GM21717 (cell line): ENCODE data around the gene OXA1L.
"Not testable (repeated sequence)": the region's sequence is repeated elsewhere in the genome, so short reads cannot be mapped to it uniquely, and the experiment has no call there.

Experiments used
- ATAC-seq: cut with Tn5 transposase; IDR thresholded peaks from one replicate; pipeline ENCODE4 v1.9.1; 2021; ENCODE audit warnings: mild to moderate bottlenecking, moderate library complexity; ENCODE audit not compliant: unreplicated experiment

The OXA1L gene

GRCh38 chr14:22767323-22767589 lies 768 bp downstream of the OXA1L start:
- peak; percentile 25 for ATAC-seq

- no peak for ATAC-seq
These were observed 2.5 kb downstream of the OXA1L start for GRCh38 chr14:22768947-22769346.

DNA sequence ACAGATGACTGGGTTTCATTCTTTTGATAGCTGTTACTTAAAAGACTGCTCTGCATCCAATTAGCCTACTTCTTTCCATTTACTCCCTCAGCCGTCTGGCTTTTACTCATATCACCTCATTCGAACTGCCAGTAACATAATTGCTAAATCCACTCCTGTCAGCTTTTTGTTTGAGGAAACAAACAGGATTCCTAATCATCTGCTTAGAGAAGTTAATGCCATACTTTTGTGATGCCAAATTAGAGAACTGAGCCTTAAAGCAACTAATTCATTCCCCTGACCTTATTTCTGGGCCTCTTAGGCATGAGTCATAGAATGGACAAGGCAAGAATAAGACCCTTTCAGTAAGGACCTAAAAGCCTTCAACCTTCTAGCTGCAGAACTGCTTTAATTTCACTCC lies 2.9 kb downstream of the OXA1L start:
- ATAC-seq = no peak

- no peak for ATAC-seq
These were observed 4.1 kb downstream of the OXA1L start for GRCh38 chr14:22770481-22771187.

GRCh38 chr14:22772725-22773124 lies 6.2 kb downstream of the OXA1L start:
- no peak for ATAC-seq

DNA sequence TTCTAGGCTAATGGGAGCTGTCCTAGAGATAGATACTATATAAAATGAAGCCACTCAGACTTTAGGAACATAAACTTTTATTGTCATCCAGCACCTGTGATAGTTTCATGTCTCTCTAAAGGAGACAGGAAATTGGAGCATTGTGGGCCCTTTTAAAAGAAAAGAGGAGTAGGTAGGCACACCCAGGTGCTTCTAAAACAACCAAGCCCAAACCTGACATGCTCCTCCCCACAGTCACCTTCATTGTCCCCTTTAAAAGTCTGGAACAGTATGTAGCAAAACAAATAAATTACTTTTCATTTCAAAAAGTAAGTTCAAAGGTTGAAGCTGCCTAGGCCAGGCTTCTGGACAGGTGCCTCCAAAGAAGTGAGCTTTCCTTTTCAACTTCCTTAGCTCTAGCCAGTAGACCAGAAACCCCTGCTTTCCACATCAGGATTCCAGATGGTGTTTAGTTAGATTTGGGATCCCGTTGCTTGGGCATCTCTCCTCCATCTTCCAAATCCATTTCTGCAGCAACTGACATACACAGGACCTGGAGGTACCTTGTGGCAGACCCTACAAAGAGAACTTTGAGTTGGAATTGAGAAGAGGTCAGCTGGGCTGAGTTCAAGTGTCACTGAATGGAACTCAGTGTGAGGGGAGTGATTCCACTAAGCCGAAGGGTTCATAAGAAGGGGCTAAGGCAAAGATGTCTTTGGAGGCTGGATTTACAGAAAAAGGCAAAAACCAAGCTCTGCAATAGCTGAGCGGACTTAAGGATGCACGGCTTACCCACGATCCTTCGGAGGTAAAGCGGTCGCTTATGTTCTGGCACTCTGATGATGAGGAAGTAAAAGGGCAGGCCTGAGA lies 6.9 kb downstream of the OXA1L start:
- no peak for ATAC-seq

DNA sequence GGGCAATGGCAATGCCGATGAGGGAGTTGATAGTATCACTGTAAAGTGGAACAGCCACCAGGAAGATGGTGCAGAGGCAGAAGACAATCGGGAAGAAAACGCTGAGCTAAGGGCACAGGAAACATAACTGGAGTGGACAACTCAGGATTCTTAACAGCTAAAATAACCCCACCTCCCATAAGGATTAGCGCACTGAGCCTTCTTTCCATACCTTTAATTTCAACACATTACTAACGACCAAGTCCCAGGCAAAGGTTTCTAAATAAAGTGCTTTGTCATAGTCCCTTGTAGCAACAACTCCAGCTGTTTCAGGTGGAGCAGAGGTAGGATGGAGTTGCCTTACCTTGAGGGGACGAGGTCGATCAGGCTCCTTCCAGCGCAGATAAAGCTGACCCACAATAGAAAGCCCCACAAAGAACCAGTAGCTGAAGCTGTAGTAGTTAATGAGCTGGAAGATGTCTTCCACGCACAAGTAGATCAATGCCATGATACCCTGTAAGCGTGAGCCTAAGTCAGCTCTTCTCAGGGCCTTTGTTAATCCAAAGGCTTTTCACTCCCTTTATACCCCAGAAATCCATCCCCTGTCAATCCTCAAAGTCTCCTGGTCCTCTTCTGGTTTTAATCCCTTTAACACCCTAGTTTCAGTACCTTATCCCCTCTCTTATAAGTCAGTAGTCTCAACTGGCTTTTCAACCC lies 7.7 kb downstream of the OXA1L start:
- no peak for ATAC-seq

DNA sequence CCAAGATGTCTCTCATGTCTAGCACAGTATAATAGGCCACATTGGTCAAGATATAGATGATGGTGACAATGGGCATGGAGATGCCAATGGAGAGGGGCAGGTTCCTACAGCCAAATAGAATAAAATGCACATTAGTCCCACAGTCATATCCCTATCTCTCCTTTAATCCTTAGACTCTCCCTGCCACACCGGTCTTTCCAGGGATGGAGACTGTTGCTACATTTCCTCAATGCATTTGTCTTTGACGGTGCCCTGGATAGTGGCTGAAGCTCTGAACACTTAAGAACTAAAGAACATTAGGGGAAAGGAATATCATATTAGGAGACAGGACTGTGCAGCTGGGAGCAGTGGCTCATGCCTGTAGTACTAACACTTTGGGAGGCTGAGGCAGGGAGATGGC lies 9.7 kb downstream of the OXA1L start:
- no peak for ATAC-seq

GRCh38 chr14:22776849-22777248 lies 10.4 kb downstream of the OXA1L start:
- ATAC-seq = not testable (repeated sequence)

DNA sequence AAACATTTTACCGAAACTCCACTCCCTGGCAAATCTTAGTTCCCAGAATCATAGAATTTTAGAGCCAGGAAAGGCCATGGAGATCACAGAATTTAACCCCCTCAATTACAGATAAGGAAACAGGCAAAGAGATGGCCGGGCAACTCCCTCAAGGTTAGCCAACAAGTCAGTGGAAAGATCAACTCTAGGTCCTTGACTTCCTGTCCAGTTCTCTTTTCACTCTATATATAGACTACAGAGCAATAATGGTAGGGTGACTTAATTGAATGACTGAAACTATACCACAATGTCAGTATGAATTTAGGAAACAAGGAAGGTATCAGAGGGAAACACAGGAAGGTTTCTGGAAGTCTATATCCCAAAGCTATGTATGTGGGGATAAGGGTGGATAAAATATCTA lies 11.6 kb downstream of the OXA1L start:
- no peak for ATAC-seq

DNA sequence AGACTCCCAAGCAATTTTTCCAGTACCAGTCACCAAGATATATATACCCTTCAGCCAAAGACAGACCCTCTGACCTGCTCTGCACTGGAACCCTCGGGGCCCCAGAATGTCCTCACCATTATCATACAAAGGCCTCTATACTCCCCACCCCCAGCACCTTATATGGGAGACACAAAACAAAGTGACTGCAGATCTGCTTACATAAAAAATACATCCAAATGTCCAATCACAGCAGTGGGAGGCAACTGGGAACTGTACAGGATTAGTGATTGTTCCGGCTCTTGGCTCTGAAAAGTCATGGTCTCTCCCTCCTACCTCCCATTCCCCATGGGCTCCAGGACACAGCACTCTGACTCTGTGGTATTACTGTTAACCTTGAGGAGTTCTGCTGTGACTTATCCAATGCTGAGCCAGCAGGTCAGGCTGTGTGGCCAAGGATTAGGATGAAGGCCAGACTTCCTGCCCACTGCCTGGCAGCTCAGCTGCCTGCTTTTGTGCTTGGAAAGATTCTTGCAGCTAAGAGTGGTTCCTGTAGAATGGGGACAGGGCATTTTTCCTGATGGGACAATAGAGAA lies 13.7 kb downstream of the OXA1L start:
- ATAC-seq = no peak

DNA sequence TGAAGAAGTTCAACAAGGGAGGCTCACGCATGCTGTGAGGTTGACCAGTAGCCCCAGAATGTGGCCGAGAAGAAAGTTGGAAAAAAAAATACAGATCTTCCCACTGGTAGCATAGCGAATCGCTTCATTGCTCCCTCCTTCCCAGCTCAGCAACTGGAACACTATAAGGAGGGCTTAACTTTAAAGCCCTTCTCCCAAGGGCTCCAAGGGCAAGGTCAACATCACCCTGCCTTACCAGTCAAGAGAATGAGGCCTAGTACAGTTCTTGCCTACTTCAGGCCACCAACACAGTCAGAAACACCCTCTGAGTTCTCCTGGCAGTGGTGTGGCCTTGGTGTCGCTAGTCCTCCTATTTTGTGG lies 14.4 kb downstream of the OXA1L start:
- no peak for ATAC-seq

GRCh38 chr14:22781301-22781991 lies 15.0 kb downstream of the OXA1L start:
- ATAC-seq = no peak

DNA sequence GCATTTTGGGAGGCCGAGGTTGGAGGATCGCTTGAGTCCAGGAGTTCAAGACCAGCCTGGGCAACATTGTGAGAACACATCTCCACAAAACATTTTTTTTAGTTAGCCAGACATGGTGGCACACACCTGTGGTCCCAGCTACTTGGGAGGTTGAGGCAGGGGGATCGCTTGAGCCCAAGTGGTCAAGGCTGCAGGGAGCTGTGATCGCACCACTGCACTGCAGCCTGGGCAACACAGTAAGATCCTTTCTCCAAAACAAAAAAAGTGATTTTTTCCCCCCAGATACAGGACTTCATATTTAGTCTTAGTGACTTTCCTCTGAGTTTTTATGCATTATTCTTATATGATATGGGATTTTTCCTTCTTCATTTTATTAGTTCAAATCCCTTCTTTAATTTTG lies 20.2 kb downstream of the OXA1L start:
- ATAC-seq = no peak

- no peak for ATAC-seq
These were observed 24.8 kb downstream of the OXA1L start for GRCh38 chr14:22791301-22791700.

DNA sequence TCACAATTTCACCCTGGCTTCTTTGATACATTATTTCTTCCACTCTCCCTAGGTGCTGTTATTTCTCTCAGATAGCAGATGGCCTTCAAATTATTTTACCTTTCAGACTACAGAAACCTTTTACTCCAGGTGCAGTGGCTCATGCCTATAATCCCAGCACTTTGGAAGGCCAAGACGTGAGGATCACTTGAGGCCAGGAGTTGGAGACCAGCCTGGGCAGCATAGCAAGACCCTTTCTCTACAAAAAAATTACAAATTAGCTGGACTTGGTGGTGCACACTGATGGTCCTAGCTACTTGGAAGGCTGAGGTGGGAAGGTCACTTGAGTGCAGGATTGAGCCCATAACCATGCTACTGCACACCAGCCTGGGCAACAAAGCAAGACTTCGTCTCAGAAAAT lies 25.7 kb downstream of the OXA1L start:
- ATAC-seq = no peak

- ATAC-seq = not testable (repeated sequence)
These were observed 27.1 kb downstream of the OXA1L start for GRCh38 chr14:22793550-22793949.

DNA sequence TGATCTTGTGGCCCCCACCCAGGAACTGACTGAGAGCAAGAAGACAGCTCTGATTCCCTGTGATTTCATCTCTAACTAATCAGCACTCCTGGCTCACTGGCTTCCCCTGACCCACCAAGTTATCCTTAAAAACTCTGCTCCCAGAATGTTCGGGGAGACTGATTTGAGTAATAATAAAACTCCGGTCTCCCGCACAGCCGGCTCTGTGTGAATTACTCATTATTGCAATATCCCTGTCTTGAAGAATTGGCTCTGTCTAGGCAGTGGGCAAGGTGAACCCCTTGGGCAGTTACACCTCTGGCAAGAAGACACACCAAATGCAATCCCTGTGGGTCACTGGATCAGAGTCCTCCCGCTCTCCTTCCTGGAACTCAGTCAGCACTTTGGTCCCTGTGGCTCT lies 27.5 kb downstream of the OXA1L start:
- ATAC-seq = no peak

GRCh38 chr14:22794551-22794951 lies 28.1 kb downstream of the OXA1L start:
- peak; percentile 51 for ATAC-seq

GRCh38 chr14:22796087-22796707 lies 29.7 kb downstream of the OXA1L start:
- no peak for ATAC-seq
